Measurements from ENCODE around the gene NIT1. TPM values are rescaled to one million over a fixed set of nuclear protein-coding genes. Genes with fewer than 3 reads are reported as not detected.

The NIT1 gene
- total and polyA plus RNA-seq, 10 of the 15 experiments (the other 5 are each of a cell fraction or from before 2014, with no cell fraction given), result 19.2 to 54.4 (median 28.3) TPM

GRCh38 chr1:161153682-161154337 lies 35.9 kb downstream of the NIT1 start, which contains the start of gene UFC1 (continued):
- TF ChIP-seq RCOR1 (conservative IDR thresholded peaks at IDR 0.05; ENCODE audit: low read depth, low read length), result 0 out of 2 replicates have a peak, but pooled peaks have one; percentile 19
- TF ChIP-seq BACH1 (IDR thresholded peaks at IDR 0.05; ENCODE audit: borderline replicate concordance), result no peak
- no peak for TF ChIP-seq KLF5 (IDR thresholded peaks at IDR 0.05; ENCODE audit: partially characterized antibody)
- TF ChIP-seq RAD21 (IDR thresholded peaks at IDR 0.05; ENCODE audit: insufficient read depth, low read depth, low read length), result no peak
- TF ChIP-seq, protein P1, sequence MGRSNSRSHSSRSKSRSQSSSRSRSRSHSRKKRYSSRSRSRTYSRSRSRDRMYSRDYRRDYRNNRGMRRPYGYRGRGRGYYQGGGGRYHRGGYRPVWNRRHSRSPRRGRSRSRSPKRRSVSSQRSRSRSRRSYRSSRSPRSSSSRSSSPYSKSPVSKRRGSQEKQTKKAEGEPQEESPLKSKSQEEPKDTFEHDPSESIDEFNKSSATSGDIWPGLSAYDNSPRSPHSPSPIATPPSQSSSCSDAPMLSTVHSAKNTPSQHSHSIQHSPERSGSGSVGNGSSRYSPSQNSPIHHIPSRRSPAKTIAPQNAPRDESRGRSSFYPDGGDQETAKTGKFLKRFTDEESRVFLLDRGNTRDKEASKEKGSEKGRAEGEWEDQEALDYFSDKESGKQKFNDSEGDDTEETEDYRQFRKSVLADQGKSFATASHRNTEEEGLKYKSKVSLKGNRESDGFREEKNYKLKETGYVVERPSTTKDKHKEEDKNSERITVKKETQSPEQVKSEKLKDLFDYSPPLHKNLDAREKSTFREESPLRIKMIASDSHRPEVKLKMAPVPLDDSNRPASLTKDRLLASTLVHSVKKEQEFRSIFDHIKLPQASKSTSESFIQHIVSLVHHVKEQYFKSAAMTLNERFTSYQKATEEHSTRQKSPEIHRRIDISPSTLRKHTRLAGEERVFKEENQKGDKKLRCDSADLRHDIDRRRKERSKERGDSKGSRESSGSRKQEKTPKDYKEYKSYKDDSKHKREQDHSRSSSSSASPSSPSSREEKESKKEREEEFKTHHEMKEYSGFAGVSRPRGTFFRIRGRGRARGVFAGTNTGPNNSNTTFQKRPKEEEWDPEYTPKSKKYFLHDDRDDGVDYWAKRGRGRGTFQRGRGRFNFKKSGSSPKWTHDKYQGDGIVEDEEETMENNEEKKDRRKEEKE (IDR thresholded peaks at IDR 0.05), result no peak
- TF ChIP-seq RFX5 (IDR thresholded peaks at IDR 0.05; ENCODE audit: low read depth, low read length), result 0 out of 2 replicates have a peak, but pooled peaks have one; percentile 7
- no peak for TF ChIP-seq IRF3 (IDR thresholded peaks at IDR 0.05)
- TF ChIP-seq CREB1 (IDR thresholded peaks at IDR 0.05; ENCODE audit: low read depth), result peak; percentile 71; the same call in 1 of the 2 replicates
- peak; percentile 95 for TF ChIP-seq PML (IDR thresholded peaks at IDR 0.05; ENCODE audit: low read length)
- TF ChIP-seq EZH2 (IDR thresholded peaks at IDR 0.05; ENCODE audit: borderline replicate concordance, control insufficient read depth, low read depth, low read length), result no peak
- no peak for TF ChIP-seq KDM1A (IDR thresholded peaks at IDR 0.05; ENCODE audit: borderline replicate concordance)
- TF ChIP-seq RUNX3 (IDR thresholded peaks at IDR 0.05; ENCODE audit: low read length), result peak; percentile 73
- TF ChIP-seq BCL11A (IDR thresholded peaks at IDR 0.05; ENCODE audit: low read depth, low read length), result no peak
- TF ChIP-seq, protein P2, sequence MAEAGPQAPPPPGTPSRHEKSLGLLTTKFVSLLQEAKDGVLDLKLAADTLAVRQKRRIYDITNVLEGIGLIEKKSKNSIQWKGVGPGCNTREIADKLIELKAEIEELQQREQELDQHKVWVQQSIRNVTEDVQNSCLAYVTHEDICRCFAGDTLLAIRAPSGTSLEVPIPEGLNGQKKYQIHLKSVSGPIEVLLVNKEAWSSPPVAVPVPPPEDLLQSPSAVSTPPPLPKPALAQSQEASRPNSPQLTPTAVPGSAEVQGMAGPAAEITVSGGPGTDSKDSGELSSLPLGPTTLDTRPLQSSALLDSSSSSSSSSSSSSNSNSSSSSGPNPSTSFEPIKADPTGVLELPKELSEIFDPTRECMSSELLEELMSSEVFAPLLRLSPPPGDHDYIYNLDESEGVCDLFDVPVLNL (IDR thresholded peaks at IDR 0.05; ENCODE audit: low read depth, low read length), result no peak
- no peak for TF ChIP-seq MYB (IDR thresholded peaks at IDR 0.05; ENCODE audit: borderline replicate concordance, low read depth, low read length)
- TF ChIP-seq HDGF (IDR thresholded peaks at IDR 0.05), result no peak
- TF ChIP-seq ASH2L (IDR thresholded peaks at IDR 0.05; ENCODE audit: borderline replicate concordance, low read depth), result peak; percentile 59; the same call in 1 of the 2 replicates
- no peak for TF ChIP-seq EED (IDR thresholded peaks at IDR 0.05; ENCODE audit: low read depth)
- TF ChIP-seq ETV6 (conservative IDR thresholded peaks at IDR 0.05 in 1 of 2, IDR thresholded peaks at IDR 0.05 in 1 of 2; ENCODE audit: borderline replicate concordance in 1 of 2, low read depth in 1 of 2), result no peak
- peak; percentile 79 for TF ChIP-seq NR2C1 (IDR thresholded peaks at IDR 0.05)
- peak; percentile 87; the same call in 1 of the 2 replicates for TF ChIP-seq ZNF207 (IDR thresholded peaks at IDR 0.05; ENCODE audit: borderline replicate concordance)
- peak; percentile 78 for TF ChIP-seq ATF7 (IDR thresholded peaks at IDR 0.05; ENCODE audit: low read depth)
- peak; percentile 98 for TF ChIP-seq POLR2AphosphoS5 (IDR thresholded peaks at IDR 0.05; ENCODE audit: low read length)
- no peak for TF ChIP-seq RBBP5 (conservative IDR thresholded peaks at IDR 0.05)
- TF ChIP-seq HCFC1 (IDR thresholded peaks at IDR 0.05; ENCODE audit: low read length), result peak; percentile 77
- peak; percentile 97 for TF ChIP-seq POLR2A (IDR thresholded peaks at IDR 0.05; ENCODE audit: low read depth, low read length)
- no peak for TF ChIP-seq NRF1 (conservative IDR thresholded peaks at IDR 0.05; ENCODE audit: low read depth, low read length)
- no peak for TF ChIP-seq ZNF384 (IDR thresholded peaks at IDR 0.05; ENCODE audit: borderline replicate concordance, low read depth, low read length)

Measured in GM12878 (cell line).